ENCODE results near the gene TMEM92.
"Not testable (repeated sequence)": the region's sequence is repeated elsewhere in the genome, so short reads cannot be mapped to it uniquely, and the experiment has no call there.

Gene TMEM92

GRCh38 chr17:50311483-50311882 lies 37.2 kb downstream of the TMEM92 start:
- H3K4me1 ChIP-seq (ENCODE audit: low read length): peaks cover 30% of the 10 kb centered on the region
- no peaks in the 10 kb centered on the region for H3K9me3 ChIP-seq (ENCODE audit: insufficient read depth, low read length)
- H3K79me2 ChIP-seq (ENCODE audit: low read length): no peaks in the 10 kb centered on the region
- peaks cover 13% of the 10 kb centered on the region for H3K27me3 ChIP-seq (ENCODE audit: low read depth, low read length)
- H2AFZ ChIP-seq (ENCODE audit: low read depth, low read length): no peak overlapping the region
- H3K27ac ChIP-seq (ENCODE audit: low read length): no peak overlapping the region
- no peak for TF ChIP-seq EZH2phosphoT487 (IDR thresholded peaks at IDR 0.05; ENCODE audit: low read depth)
- TF ChIP-seq, protein P1, sequence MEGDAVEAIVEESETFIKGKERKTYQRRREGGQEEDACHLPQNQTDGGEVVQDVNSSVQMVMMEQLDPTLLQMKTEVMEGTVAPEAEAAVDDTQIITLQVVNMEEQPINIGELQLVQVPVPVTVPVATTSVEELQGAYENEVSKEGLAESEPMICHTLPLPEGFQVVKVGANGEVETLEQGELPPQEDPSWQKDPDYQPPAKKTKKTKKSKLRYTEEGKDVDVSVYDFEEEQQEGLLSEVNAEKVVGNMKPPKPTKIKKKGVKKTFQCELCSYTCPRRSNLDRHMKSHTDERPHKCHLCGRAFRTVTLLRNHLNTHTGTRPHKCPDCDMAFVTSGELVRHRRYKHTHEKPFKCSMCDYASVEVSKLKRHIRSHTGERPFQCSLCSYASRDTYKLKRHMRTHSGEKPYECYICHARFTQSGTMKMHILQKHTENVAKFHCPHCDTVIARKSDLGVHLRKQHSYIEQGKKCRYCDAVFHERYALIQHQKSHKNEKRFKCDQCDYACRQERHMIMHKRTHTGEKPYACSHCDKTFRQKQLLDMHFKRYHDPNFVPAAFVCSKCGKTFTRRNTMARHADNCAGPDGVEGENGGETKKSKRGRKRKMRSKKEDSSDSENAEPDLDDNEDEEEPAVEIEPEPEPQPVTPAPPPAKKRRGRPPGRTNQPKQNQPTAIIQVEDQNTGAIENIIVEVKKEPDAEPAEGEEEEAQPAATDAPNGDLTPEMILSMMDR (IDR thresholded peaks at IDR 0.05; ENCODE audit: low read depth, low read length): no peak
- no peaks in the 10 kb centered on the region for H4K20me1 ChIP-seq (ENCODE audit: insufficient read depth, low read length)
- peak overlapping the region; percentile 42; the same call in 1 of the 2 replicates for H3K4me2 ChIP-seq (ENCODE audit: low read length)
- no peak overlapping the region for H3K4me3 ChIP-seq (ENCODE audit: low read length)
- H3K9ac ChIP-seq (ENCODE audit: low read length): no peak overlapping the region
- no peaks in the 10 kb centered on the region for H3K36me3 ChIP-seq (replicated peaks; ENCODE audit: low read depth, low read length)

DNA sequence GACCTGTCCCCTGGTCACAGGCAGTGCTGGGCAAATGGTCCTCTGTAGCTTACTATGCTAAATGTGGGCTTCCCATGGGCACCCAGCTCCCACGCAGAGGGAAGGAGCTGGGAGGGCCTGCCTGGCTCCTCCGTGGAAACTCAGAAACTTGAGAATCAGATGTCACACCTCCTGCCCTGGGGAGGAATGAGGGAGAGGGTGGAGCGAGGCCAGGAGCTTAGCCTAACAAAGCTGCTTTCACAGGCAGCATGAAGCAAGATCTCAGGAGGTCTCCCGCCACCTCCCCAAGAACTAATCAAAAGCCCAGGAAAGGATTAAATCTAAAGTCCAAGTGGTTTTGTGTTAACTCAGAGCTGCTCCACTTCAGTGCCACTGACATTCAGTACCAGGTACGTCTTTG lies 38.0 kb downstream of the TMEM92 start:
- Histone ChIP-seq H4K20me1 (ENCODE audit: insufficient read depth, low read length) (no peaks in the 10 kb centered on the region), H3K27ac (ENCODE audit: low read length) (no peak overlapping the region), H2AFZ (ENCODE audit: low read depth, low read length) (no peak overlapping the region), H3K4me2 (ENCODE audit: low read length) (no peak overlapping the region), H3K4me1 (ENCODE audit: low read length) (peaks cover 30% of the 10 kb centered on the region), H3K79me2 (ENCODE audit: low read length) (no peaks in the 10 kb centered on the region), H3K9ac (ENCODE audit: low read length) (no peak overlapping the region), H3K9me3 (ENCODE audit: insufficient read depth, low read length) (no peaks in the 10 kb centered on the region), H3K36me3 (replicated peaks; ENCODE audit: low read depth, low read length) (no peaks in the 10 kb centered on the region), H3K4me3 (ENCODE audit: low read length) (no peak overlapping the region), H3K27me3 (ENCODE audit: low read depth, low read length) (peaks cover 13% of the 10 kb centered on the region)
- TF ChIP-seq, protein P1 (IDR thresholded peaks at IDR 0.05; ENCODE audit: low read depth, low read length): no peak
- TF ChIP-seq EZH2phosphoT487 (IDR thresholded peaks at IDR 0.05; ENCODE audit: low read depth): no peak

- Histone ChIP-seq H4K20me1 (ENCODE audit: insufficient read depth, low read length) (no peaks in the 10 kb centered on the region), H3K4me3 (ENCODE audit: low read length) (no peak overlapping the region), H3K4me1 (ENCODE audit: low read length) (peaks cover 21% of the 10 kb centered on the region), H3K27me3 (ENCODE audit: low read depth, low read length) (peaks cover 13% of the 10 kb centered on the region), H3K79me2 (ENCODE audit: low read length) (no peaks in the 10 kb centered on the region), H2AFZ (ENCODE audit: low read depth, low read length) (no peak overlapping the region), H3K9me3 (ENCODE audit: insufficient read depth, low read length) (no peaks in the 10 kb centered on the region), H3K36me3 (replicated peaks; ENCODE audit: low read depth, low read length) (no peaks in the 10 kb centered on the region), H3K4me2 (ENCODE audit: low read length) (no peak overlapping the region), H3K9ac (ENCODE audit: low read length) (no peak overlapping the region), H3K27ac (ENCODE audit: low read length) (no peak overlapping the region)
- TF ChIP-seq, protein P1 (IDR thresholded peaks at IDR 0.05; ENCODE audit: low read depth, low read length): no peak
- no peak for TF ChIP-seq EZH2phosphoT487 (IDR thresholded peaks at IDR 0.05; ENCODE audit: low read depth)
Measured at GRCh38 chr17:50314456-50315011, 40.3 kb downstream of the TMEM92 start.

GRCh38 chr17:50316016-50316587 lies 41.8 kb downstream of the TMEM92 start:
- Histone ChIP-seq H3K79me2 (ENCODE audit: low read length) (no peaks in the 10 kb centered on the region), H3K4me3 (ENCODE audit: low read length) (no peak overlapping the region), H3K4me1 (ENCODE audit: low read length) (peaks cover 10% of the 10 kb centered on the region), H3K27me3 (ENCODE audit: low read depth, low read length) (peaks cover 13% of the 10 kb centered on the region), H3K27ac (ENCODE audit: low read length) (no peak overlapping the region), H3K9ac (ENCODE audit: low read length) (no peak overlapping the region), H4K20me1 (ENCODE audit: insufficient read depth, low read length) (no peaks in the 10 kb centered on the region), H2AFZ (ENCODE audit: low read depth, low read length) (no peak overlapping the region), H3K9me3 (ENCODE audit: insufficient read depth, low read length) (no peaks in the 10 kb centered on the region), H3K4me2 (ENCODE audit: low read length) (no peak overlapping the region), H3K36me3 (replicated peaks; ENCODE audit: low read depth, low read length) (no peaks in the 10 kb centered on the region)
- TF ChIP-seq, protein P1 (IDR thresholded peaks at IDR 0.05; ENCODE audit: low read depth, low read length): no peak
- TF ChIP-seq EZH2phosphoT487 (IDR thresholded peaks at IDR 0.05; ENCODE audit: low read depth): no peak

DNA sequence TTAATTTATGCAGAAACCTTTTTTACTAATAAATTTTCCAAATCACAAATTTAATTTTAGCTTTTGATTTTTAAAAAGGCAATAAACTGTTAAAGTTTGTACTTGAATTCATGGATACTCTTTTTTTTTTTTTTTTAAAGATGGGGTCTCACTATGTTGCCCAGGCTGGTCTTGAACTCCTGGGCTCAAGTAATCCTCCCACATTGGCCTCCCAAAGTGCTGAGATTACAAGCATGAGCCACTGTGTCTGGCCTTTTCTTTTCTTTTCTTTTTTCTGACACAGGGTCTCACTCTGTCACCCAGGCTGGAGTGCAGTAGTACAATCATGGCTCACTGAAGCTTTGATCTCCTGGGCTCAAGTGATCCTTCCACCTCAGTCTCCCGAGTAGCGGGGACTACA lies 42.4 kb downstream of the TMEM92 start:
- not testable (repeated sequence) for H3K9me3 ChIP-seq (ENCODE audit: insufficient read depth, low read length); H3K4me3 ChIP-seq (ENCODE audit: low read length); H3K36me3 ChIP-seq (replicated peaks; ENCODE audit: low read depth, low read length); H3K4me2 ChIP-seq (ENCODE audit: low read length); H3K79me2 ChIP-seq (ENCODE audit: low read length); H2AFZ ChIP-seq (ENCODE audit: low read depth, low read length); H3K9ac ChIP-seq (ENCODE audit: low read length); H3K4me1 ChIP-seq (ENCODE audit: low read length); H4K20me1 ChIP-seq (ENCODE audit: insufficient read depth, low read length); H3K27ac ChIP-seq (ENCODE audit: low read length)
- peaks cover 11% of the 10 kb centered on the region for H3K27me3 ChIP-seq (ENCODE audit: low read depth, low read length)

All from OCI-LY3 (cell line).